HG03378 (cell line): ENCODE data around the gene KCNK13.
"Not testable (repeated sequence)": the region's sequence is repeated elsewhere in the genome, so short reads cannot be mapped to it uniquely, and the experiment has no call there.

Experiments used
- ATAC-seq: cut with Tn5 transposase; IDR thresholded peaks from one replicate; pipeline ENCODE4 v1.9.1; 2021; ENCODE audit warnings: mild to moderate bottlenecking, moderate library complexity; ENCODE audit not compliant: unreplicated experiment

Gene KCNK13

GRCh38 chr14:90191154-90191553, 129.4 kb downstream of the KCNK13 start:
- ATAC-seq, result no peak

GRCh38 chr14:90191585-90191984, 129.8 kb downstream of the KCNK13 start:
- no peak for ATAC-seq

DNA sequence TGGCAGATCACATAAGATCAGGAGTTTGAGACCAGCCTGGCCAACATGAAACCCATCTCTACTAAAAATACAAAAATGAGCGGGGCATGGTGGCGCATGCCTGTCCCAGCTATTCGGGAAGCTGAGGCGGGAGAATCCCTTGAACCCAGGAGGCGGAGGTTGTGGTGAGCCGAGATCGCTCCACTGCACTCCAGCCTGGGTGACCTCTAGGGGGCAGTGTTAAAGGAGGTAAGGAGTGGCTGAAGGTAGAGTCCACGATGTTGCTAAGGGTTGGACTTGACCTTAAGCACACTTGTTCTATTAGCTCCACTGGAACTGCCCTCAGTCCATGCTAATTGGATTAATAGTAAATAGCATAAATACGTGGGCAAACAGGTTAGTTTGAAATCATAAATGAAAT, 132.1 kb downstream of the KCNK13 start:
- ATAC-seq, result no peak

DNA sequence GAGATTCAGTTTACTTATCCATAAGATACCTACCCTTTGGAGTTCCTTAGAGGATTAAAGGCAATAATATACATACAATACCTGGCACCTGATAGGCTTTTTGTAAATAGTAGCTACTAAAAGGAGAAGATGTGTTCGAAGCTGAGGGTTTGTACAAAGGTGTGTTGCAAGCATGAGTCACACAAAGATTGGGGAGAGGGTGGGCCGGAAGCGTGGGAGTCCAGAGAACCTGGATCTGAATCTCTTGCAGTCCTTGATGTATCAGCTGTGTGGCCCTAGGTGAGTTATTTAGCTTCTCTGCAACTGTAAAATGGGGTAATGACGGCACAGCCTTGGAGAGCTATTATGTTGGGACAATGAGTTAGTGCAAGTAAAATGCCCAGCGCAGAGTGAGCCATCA, 132.9 kb downstream of the KCNK13 start:
- ATAC-seq, result no peak

DNA sequence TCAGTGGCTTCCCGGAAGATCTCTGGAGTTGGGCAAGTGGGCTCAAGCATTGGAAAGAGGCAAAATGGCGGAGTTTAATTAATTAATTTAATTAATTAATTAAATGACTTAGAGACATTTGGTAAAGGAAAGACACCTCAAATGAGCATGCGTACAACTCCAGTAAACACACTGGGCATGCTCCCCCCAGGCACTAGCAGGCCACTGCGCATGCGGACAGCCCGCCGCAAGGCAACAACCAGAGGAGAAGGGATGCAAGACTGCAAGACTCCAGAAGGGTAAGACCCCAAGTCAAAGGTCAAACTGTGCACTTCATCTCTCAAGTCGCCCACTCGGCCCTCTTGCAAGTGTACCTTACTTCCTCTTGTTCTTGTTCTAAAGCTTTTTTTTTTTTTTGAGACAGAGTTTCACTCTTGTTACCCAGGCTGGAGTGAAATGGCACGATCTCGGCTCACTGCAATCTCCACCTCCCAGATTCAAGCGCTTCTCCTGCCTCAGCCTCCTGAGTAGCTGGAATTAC, 136.8 kb downstream of the KCNK13 start:
- ATAC-seq, result no peak

GRCh38 chr14:90200546-90200945, 138.8 kb downstream of the KCNK13 start:
- ATAC-seq, result not testable (repeated sequence)

DNA sequence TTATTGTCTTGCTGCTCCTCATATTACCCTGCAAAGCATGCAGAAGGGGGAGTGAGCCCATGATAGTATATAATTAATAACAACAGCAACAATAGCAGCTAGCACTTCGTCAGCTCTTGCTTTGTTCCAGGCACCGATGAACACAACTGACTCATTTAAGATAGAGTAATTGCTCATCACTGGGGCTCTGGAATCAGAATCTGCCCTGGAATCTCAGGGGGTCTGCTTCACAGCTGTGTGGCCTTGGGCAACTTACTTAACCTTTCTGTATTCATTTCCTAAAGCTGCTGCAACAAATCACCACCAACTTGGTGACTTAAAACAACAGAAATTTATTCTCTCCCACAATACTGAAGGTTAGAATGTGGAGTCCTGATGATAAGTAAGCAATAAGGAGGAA, 139.6 kb downstream of the KCNK13 start:
- no peak for ATAC-seq

DNA sequence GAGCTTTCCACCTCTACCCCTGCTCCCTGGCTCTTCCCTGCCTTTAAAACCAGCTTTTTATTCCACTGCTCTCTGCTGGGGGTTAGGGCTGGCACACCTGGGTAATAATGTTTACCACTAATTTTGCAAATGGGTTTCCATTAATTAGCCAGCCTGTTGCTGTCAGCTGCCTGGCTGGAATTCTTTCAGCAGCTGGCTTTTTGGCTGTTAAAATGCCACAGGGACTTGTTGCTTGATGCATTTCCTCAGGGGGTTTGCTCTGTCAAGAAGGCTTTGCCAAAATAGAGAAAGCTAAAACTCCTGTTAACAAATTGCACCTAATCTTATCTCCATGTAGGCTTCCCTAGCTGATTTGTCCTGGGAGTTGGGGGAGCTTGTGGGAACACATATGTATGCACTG, 142.7 kb downstream of the KCNK13 start:
- ATAC-seq, result no peak

GRCh38 chr14:90213099-90213748, 151.4 kb downstream of the KCNK13 start:
- no peak for ATAC-seq

DNA sequence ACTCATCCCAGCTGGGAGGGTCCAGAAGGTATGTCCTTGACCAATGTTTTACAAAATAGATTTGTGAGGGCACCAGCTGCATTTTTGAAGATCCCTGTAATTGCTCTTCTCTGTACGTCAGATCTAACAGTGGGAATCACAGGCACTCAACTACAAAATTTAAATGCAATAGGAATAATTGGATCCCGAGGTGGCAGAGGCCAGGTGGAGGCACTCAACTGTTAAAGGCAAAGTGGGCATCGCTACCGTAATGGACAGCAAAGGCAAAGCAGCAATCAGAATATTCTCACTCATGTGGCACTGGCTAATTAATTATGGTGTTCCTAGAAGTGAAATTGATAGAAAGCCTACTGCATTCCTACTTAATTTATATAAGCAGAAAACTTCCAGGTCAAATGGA, 166.7 kb downstream of the KCNK13 start:
- no peak for ATAC-seq

DNA sequence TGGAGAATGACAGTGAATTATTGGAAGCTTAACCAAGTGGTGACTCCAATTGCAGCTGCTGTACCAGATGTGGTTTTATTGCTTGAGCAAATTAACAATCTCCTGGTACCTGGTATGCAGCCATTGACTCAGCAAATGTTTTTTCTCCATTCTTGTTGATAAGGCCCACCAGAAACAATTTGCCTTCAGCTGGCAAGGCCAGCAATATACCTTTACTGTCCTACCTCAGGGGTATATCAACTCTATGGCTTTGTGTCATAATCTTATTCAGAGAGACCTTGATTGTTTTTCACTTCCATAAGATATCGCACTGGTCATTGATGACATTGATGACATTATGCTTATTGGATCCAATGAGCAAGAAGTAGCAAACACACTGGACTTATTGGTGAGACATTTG, 168.1 kb downstream of the KCNK13 start:
- ATAC-seq, result not testable (repeated sequence)
